ENCODE data around the gene NUDT15.

DNA sequence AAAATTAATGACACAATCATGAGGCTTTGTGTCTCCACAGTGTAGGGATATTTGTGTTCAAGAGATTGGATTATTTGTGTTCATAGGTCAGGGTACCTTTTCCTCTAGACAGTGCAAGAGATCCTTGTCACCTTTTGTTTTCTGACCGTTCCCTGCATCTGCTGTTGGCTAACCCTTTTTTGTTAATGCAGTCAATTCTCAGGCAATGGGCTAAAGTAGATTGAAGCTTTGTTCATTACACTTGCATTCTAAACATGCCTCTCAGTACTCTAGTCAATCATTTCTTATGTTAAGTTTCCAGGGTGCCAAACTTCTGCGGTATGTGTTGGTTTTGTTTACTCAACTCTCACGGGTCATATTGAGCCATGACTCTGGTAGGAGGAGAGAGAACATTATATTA lies 59.1 kb downstream of the NUDT15 start:
- TF ChIP-seq, protein P1, sequence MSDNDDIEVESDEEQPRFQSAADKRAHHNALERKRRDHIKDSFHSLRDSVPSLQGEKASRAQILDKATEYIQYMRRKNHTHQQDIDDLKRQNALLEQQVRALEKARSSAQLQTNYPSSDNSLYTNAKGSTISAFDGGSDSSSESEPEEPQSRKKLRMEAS (IDR thresholded peaks at IDR 0.05), result no peak
- TF ChIP-seq POLR2A (IDR thresholded peaks at IDR 0.05; ENCODE audit: low read length), result no peak
- no peak for TF ChIP-seq CEBPB (IDR thresholded peaks at IDR 0.05)
- TF ChIP-seq, protein P2, sequence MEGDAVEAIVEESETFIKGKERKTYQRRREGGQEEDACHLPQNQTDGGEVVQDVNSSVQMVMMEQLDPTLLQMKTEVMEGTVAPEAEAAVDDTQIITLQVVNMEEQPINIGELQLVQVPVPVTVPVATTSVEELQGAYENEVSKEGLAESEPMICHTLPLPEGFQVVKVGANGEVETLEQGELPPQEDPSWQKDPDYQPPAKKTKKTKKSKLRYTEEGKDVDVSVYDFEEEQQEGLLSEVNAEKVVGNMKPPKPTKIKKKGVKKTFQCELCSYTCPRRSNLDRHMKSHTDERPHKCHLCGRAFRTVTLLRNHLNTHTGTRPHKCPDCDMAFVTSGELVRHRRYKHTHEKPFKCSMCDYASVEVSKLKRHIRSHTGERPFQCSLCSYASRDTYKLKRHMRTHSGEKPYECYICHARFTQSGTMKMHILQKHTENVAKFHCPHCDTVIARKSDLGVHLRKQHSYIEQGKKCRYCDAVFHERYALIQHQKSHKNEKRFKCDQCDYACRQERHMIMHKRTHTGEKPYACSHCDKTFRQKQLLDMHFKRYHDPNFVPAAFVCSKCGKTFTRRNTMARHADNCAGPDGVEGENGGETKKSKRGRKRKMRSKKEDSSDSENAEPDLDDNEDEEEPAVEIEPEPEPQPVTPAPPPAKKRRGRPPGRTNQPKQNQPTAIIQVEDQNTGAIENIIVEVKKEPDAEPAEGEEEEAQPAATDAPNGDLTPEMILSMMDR (IDR thresholded peaks at IDR 0.05), result no peak
- no peak for TF ChIP-seq FOSL2 (IDR thresholded peaks at IDR 0.05)
- no peak for TF ChIP-seq FOSL2 (CRISPR knock-in tag; IDR thresholded peaks at IDR 0.05)
- TF ChIP-seq EHF (CRISPR knock-in tag; IDR thresholded peaks at IDR 0.05), result no peak
- no peak for TF ChIP-seq NFE2L2 (conservative IDR thresholded peaks at IDR 0.05; ENCODE audit: low read length)
- TF ChIP-seq KDM1A (IDR thresholded peaks at IDR 0.05; ENCODE audit: low read depth), result no peak
- TF ChIP-seq JUN (IDR thresholded peaks at IDR 0.05), result no peak

Measured in A549 (cell line).